ENCODE measurements around the gene NFKBIZ.
"Not testable (repeated sequence)": the region's sequence is repeated elsewhere in the genome, so short reads cannot be mapped to it uniquely, and the experiment has no call there.

NFKBIZ gene

DNA sequence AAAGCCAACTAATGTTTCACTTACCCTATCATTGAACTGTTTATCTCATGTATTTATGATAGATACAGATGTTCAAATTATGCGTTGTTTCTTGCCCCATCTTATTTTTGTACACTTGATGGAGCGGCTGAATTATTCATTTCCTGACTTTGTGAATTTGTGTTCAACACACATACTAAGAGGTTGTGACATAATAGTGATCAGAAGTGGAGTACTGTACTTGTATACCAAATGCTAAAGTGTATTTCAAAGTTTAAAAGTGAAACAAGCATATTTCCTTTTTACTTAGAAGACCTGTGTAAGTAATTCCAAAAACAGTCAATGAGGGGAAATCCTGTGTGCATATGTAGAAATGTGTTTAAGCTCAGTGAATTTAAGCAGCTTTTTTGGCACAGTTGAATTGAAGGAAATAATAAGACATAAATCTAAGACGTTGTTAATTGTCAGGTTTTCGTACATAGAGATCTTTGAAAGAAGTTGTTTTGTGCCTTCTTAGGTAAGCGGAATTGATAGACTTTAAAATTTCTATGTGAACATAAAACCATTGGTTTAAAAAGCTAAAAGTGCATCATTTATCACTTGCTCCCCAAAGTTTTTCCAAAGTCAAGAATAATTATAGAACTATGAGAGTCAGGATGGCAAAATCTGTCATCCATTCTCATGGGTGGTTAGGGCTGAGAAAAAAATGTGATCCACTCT is 1.9 kb downstream of the NFKBIZ start:
- no peak for DNase-seq (ENCODE audit: low read depth, low spot score)

DNA sequence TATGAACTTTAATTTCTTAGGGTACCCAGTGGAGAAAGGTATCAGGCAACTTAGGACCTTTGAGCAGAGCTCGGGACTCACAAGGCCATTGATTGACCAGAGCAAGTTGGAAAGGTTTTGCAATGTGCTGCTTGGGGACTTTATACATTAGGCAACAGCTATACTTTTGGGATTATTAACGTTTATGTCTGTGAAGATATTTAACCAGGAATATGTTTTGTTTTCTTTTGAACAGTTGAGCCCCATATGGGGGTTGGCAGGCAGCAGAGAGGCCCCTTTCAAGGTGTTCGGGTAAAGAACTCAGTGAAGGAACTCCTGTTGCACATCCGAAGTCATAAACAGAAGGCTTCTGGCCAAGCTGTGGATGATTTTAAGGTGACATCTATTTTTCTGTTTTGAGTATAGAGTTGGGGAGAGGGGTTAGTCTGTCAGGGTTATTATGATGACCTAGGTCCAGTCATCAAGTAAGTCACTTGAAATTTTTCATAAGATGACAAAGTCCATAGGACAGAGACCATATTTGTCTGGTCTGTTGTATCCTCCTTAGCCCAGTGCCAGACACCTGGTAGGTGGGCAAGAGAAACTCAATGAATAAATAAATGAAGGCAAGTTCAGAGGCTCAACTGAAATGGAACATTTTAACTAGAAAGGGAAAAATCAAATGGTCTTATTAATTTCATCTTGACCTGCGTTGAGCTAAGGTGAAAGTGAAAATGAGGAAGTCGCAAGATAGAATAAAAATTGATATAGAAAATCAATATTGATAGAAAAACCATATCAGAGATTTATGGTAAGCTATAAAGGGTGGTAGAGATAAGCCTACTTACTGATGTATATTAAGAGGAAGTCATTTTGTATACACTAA is 2.8 kb downstream of the NFKBIZ start:
- DNase-seq (ENCODE audit: low read depth, low spot score): no peak

DNA sequence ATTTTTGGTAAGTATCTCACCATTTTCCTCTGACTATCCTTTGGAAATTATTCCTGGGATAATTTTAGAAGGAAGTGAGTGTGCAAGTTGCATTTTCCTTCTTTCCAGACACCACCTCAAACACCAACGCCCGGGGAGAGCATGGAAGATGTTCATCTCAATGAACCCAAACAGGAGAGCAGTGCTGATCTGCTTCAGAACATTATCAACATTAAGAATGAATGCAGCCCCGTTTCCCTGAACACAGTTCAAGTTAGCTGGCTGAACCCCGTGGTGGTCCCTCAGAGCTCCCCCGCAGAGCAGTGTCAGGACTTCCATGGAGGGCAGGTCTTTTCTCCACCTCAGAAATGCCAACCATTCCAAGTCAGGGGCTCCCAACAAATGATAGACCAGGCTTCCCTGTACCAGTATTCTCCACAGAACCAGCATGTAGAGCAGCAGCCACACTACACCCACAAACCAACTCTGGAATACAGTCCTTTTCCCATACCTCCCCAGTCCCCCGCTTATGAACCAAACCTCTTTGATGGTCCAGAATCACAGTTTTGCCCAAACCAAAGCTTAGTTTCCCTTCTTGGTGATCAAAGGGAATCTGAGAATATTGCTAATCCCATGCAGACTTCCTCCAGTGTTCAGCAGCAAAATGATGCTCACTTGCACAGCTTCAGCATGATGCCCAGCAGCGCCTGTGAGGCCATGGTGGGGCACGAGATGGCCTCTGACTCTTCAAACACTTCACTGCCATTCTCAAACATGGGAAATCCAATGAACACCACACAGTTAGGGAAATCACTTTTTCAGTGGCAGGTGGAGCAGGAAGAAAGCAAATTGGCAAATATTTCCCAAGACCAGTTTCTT is 3.9 kb downstream of the NFKBIZ start:
- DNase-seq (ENCODE audit: low read depth, low spot score): no peak

DNA sequence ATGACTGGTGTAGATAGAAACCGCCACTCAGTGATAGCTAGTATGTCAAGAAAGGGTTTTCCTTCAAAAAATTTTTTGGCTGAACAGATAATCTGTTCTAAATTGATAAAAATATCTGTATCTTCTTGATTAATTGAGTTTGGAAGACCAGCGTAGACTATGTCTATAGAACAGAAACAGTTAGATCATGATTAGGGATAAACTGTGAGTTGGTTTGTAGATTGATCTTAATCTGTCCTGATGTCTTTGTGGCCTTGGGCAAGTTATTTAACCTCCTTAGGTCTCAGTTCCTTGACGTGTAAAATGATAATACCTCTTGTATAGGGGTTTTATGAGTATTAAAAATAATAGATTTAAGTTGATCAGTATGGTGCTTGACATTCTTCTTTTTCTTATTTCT is 4.7 kb downstream of the NFKBIZ start:
- DNase-seq (ENCODE audit: low read depth, low spot score): no peak

DNA sequence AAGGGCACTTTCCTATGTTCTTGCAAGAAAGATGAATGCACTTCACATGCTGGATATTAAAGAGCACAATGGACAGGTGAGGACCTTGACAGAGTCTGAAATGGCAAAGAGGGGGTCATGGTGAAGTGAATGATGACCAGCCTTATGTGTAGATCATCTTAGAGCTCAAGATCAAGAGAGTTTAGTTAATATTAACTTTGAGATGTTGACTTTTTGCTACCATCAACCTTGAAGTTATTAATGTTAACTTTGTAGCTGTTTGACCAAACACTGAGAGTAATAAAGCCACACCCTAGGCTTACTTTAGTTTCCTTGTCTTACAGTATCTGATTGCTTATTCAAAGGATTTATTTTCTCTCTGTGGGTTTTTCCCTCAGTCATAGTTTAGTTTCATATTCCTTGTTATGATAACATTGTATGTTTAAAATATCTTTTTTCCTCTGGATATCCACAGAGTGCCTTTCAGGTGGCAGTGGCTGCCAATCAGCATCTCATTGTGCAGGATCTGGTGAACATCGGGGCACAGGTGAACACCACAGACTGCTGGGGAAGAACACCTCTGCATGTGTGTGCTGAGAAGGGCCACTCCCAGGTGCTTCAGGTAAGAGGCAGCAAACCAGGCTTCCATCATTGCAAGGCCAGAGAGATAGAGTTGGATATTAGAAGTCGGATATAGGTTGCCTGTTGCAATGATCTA is 5.4 kb downstream of the NFKBIZ start:
- DNase-seq (ENCODE audit: low read depth, low spot score): no peak

DNA sequence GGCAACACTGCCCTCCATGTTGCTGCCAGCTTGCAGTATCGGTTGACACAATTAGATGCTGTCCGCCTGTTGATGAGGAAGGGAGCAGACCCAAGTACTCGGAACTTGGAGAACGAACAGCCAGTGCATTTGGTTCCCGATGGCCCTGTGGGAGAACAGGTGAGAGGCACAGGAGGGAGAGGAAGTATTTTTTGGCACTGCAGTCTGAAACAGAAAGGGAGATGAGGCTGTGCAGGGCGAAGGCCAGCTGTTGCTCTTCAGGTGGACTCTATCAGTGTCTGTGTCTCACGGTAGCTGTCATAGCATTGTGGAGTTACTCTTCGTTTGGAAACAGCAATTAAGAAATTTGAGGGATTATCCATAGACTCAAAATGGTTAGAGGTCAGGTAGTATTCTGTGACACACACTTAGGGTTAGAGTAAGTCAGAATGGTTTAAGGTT is 8.0 kb downstream of the NFKBIZ start:
- DNase-seq (ENCODE audit: low read depth, low spot score): no peak

DNA sequence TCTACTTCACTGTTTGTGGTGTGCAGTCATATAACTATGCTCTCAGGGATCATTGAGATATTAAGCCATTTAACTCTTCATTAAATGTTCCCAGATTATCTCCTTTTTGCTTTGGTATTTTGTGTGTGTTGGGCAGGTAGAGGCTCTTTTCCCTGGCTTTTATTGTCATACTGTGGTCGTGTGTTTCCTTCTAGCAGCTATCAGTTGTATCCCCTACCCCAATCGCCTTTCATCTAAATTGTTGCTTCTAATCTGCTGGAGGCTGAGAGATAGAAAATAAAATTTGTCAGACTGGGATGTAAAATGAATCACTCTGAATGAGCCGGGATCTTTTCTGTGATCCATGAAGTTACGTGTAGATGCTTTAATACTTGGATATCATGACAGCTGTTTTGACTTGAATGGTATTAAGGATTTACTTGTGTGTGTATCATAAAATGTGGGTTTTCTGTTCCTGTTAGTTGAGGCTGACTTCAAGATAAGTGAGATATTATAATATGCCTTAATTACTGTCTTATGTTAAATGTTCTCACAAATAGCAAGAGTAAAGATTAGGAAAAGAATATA is 9.2 kb downstream of the NFKBIZ start:
- DNase-seq (ENCODE audit: low read depth, low spot score): no peak

DNA sequence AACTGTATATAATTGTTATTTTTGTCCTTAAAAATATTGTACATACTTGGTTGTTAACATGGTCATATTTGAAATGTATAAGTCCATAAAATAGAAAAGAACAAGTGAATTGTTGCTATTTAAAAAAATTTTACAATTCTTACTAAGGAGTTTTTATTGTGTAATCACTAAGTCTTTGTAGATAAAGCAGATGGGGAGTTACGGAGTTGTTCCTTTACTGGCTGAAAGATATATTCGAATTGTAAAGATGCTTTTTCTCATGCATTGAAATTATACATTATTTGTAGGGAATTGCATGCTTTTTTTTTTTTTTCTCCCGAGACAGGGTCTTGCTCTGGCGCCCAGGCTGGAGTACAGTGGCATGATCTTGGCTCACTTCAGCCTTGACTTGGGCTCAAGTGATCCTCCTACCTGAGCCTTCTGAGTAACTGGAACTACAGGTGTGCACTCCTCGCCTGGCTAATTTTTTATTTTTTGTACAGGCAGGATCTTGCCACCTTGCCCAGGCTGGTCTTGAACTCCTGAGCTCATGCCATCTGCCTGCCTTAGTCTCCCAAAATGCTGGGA is 10.7 kb downstream of the NFKBIZ start:
- no peak for DNase-seq (ENCODE audit: low read depth, low spot score)

DNA sequence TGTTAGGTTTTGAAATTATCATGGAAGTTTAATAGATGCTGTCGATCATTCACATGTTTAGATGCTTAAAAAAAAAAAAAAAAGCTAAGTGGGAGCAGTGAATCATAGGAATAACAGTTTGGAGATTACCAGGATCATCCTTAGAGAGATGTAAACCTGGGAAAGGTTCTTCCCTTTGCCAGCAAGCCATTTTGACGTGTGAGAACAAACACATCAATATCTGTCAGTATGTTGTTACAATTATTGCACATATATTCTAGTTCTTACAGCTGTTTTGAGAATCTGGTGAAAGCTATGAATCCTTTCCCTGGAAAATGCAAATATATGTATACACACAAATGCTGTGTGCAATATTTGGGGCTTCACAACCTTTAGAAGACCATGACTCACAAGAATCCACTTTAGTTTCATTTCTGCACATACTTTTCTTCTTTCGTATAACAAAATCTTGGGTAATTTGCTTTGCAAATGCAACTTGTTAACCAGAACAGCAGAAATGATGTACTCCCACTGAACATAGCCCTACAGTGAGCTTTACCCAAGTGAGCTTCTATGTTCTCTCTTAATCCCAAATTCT is 12.0 kb downstream of the NFKBIZ start:
- no peak for DNase-seq (ENCODE audit: low read depth, low spot score)

DNA sequence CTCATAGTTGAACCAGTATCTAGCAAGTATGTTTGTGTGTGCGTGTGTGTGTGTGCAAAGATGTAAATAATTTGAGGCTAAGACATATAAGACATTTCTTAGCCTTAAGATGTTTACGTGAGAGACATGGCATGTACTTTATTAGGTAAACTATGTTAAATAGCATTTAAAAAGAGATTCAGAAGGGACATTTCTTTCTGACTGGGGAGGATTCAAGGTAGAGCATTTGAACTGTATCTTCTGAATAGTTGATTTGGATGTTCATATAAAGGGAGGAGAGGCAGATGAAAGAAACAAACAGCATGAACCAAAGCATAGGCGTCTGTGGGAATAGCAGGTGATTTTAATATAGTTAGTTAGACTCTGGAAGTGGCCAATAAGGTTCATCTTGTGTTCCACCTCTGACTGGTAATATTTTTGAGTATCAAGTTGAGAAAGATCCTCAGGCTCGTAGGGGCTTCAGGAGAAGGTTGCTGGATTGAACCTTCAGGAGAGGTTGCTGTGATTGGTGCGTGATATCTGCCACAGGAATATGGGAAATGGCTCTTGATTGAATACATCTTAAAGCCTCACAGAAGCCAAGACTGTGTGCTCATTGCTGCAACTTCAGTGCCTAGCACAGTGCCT is 12.6 kb downstream of the NFKBIZ start:
- DNase-seq (ENCODE audit: low read depth, low spot score): no peak

DNA sequence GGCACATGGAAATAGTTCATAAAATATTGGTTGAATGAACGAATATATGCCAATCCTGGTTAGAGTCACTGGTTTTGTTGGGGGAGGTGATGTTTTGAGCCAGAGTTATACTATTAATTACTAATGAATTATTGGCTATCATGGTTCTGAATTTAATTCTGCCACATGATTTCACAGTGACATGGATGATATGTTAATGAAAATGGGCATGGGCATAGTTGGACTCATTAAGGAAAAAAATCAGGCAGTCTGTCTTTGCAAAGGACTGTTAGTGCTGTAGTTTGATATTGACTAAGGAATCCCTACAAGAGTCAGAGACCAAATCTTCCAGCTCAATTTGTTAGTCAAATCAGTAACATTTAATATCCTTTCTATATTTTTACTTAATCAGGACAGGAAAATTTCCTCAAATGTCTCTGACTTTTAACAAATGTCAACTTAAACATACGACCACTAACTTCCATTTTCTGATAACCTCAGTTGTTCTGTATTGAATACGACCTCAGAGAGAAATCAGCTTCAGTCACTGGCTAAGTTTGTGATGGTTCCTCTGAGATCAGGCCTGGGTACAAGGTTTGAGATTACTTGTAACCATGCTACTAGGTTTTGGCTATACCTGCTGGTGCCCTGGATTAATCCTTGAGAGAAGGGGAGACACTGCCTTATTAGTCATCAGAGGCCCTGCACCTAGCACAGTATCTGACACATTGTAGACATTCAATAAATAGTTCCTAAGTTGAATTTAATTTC is 13.3 kb downstream of the NFKBIZ start:
- DNase-seq (ENCODE audit: low read depth, low spot score): no peak

DNA sequence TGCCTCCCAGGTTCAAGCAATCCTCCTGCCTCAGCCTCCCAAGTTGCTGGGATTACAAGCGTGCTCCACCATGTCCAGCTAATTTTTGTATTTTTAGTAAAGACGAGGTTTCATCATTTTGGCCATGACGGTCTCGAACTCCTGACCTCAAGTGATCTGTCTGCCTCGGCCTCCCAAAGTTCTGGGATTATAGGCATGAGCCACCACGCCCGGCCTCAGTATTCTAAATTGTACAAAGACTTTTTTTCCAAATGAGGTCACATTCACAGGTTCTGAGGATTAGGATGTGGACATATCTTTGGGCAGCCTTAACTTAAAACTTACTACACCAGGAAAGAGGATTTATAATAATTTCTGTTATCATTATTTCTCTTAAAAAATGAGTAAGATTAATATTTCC is 15.6 kb downstream of the NFKBIZ start:
- DNase-seq (ENCODE audit: low read depth, low spot score): not testable (repeated sequence)

DNA sequence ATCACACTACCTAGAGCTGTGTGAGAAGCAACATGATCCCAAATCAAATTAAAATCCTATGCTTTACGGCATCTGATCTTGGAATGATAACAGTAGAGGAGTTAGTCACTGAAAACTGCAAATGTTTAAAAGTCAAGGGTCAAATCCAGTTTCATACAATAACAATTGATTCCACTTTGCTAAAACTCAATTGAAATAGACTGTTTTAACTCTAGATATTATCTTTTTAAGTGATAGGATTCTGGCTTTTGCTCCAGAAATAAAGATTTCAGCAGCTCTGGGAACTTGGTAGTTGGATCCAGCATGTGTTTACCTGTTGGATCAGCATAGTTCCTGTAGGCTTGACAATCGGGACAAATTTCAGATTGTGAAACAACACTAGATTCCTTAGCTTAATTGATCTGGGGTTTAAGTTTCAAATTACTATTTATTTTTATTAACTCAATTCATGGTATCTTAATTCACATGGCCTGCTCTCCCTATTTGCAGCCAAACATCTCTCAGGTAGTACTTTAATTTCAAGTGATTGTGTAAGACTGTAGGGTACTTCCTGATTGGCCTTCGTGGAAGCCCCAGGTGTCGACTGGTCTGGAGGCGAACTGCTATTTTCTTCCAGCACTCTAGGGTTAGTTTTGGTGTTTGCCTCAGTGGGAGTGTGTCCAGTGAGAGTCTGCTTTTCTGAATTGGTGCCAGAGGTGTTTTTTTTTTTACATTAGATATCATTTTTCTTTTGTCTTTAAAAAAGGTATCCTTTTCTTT is 16.6 kb downstream of the NFKBIZ start:
- DNase-seq (ENCODE audit: low read depth, low spot score): no peak

DNA sequence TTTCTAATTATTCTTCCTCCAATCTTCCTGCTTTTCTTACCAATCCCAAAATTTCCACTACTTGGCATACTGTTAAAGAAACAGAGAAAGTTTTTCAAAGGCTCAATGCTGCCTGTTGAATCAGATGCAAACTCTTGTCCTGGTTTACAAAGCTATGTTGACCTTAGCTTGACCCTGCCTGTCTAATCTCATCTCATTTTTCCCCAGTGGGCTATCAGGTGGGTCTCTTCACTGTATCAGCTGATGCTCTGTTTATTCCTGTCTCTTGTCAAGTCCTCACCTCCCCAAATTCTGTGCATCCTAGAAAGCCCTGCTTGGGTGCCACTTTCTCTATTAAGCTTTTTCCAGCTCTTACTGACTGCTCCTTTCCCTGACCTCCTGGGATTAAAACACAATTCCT is 18.2 kb downstream of the NFKBIZ start:
- no peak for DNase-seq (ENCODE audit: low read depth, low spot score)

DNA sequence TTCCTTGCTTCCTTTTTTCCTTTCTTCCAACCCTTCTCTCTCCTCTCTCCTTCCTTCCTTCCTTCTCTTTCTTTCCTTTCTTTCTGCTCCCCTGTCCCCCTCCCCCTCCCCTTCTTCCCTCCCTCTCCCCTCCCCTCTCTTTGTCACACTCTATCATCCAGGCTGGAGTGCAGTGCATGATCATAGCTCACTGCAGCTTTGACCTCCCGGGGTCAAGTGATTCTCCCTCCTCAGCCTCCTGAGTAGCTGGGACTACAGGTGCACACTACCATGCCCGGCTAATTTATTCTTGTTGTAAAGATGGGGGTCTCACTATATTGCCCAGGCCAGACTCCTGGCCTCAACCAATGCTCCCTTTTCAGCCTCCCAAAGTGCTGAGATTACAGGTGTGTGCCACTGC is 18.7 kb downstream of the NFKBIZ start:
- DNase-seq (ENCODE audit: low read depth, low spot score): no peak

DNA sequence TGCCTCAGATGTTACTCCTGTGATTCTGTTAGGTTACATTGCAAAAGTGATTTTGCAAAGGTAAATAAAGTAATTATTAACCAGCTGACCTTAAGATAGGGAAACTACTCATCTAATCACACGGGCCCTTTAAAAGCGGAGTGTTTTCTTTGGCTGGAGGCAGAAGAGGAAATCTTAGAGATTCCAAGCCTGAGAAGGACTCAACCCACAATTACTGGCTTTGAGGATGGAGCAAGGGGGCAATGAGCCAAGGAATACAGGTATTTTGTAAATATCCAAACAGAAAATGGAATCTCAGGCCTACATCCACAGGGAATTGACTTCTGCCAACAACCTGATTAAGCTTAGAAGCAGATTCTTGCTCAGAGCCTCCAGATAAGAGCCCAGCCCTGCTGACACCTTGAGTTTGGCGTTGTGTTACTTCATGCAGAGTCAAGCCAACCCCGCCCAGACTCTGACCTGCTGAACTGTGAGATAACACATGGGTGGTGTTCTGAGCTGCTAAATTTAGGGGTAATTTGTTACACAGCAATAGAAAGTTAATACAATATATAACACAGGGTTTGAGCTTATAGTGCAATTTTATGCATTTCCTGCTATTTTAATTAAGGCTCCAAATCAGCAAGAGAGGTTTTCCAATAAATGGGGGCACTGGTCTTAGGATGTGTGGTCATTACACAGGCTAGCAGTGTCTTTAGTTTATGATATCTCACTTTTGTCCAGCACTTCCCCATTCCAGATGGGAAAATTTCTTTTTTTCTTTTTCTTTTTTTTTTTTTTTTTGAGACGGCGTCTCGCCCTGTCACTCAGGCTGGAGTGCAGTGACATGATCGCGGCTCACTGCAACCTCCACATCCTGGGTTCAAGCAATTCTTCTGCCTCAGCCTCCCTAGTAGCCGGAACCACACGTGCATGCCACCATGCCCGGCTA is 19.5 kb downstream of the NFKBIZ start:
- DNase-seq (ENCODE audit: low read depth, low spot score): no peak

DNA sequence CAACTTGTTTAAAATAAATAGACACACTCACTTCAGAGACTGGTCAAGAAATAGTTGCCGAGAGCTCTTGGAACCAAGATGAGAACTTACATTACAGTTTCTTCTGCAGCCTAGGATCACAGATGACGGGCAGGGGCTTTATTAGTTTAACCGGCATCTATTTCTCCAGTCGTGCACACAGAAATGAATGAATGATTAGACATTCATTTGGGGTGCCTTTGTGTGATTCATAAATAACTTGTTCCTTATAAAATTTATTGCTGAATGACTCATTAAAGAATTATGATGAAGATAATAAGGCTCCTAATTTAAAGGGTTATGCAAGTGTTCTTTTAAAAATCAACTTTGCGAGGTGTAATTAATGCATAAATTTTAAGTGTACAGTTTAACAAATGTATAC is 20.8 kb downstream of the NFKBIZ start:
- no peak for DNase-seq (ENCODE audit: low read depth, low spot score)
